HG02678 (cell line): ENCODE data around the gene MALL.
"Not testable (repeated sequence)": the region's sequence is repeated elsewhere in the genome, so short reads cannot be mapped to it uniquely, and the experiment has no call there.

Source experiments
- ATAC-seq: cut with Tn5 transposase; IDR thresholded peaks from one replicate; pipeline ENCODE4 v1.9.1; 2021; ENCODE audit warnings: mild to moderate bottlenecking, moderate library complexity; ENCODE audit not compliant: unreplicated experiment

The MALL gene

DNA sequence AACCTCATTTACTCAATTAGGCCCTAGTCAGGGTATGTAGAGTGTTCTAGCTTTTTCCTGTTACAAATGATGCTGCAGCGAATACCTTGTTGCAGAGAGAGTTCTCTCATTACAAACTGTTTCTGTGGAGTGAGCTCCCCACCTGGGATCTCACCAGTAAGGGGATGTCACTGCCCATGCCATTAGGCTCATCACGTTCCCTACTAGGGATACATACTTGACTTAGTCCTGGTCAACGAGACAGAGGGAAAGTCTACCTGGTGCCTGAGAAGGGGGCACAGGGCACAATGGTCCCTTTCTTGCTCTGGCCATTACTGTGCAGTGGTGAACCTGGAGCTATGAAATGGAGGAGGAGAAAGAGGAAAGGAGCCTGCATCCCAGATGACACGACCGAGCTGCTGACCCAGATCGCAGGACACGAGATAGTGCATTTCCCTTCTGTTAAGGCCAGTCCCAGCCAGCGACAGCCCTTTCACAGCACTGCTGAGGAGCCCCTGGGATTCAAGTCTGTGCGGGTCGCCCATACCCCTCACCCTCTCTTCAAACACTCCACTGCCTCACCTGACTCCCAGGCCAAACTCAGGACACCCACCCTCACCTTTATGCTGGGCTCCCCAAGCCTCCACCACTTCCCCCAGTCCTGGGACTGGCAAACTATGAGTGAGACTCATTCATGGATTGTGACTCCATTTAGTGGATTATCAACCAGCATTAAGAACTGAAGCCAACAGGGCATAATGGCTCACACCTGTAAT lies 16.0 kb downstream of the MALL start:
- ATAC-seq, result no peak

DNA sequence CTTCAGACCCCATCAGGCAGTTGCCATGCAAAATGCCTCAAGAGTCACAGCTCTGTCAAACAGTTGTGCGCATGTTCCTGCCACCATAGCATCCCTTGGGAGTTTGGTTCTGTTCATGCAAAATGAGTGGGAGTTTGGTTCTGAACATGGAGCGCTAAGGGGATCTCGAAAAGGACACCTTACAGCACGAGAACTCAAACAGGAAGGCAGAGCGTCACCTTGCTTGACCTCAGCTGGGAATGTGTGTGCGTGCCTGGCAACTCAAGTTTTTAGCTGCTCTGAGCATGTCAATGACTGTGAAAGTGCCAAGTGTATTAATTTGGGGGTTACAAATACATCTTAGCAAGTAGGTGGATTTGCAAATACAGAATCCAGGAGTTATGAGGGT lies 16.6 kb downstream of the MALL start:
- no peak for ATAC-seq

DNA sequence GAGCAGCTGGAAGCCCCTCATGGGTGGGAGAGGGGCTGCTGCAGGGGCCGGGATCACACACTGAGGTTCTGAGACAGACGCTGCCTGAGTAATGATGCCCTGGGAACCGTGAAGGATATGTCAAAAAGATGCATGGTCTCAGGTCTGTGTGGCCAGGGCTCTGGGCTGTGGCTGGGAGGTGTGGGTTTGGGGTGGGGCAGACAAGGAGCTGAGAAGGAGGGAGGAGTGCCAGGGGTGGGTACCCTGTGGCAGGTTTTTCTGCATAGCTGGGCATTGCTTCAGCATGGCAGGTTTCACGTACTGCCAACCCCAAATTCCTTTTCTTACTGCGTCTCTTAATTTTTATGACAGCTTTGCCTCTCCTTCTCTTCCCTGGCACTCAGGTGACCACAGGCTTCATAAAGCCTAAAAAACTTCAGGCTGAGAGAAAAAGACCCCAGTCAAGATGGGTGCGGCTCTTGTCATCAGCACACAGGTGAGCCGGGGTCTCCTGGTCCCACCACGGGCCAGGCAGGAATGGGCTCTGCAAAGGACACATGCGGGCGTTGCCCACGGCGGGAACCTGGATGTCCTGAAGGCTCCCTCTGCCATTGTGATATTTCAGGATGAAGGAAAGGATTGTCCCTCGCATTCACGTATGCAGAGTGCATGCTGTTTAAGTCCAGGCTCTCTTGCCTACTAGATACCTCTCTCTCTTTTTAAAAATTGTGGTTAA lies 18.0 kb downstream of the MALL start:
- no peak for ATAC-seq

DNA sequence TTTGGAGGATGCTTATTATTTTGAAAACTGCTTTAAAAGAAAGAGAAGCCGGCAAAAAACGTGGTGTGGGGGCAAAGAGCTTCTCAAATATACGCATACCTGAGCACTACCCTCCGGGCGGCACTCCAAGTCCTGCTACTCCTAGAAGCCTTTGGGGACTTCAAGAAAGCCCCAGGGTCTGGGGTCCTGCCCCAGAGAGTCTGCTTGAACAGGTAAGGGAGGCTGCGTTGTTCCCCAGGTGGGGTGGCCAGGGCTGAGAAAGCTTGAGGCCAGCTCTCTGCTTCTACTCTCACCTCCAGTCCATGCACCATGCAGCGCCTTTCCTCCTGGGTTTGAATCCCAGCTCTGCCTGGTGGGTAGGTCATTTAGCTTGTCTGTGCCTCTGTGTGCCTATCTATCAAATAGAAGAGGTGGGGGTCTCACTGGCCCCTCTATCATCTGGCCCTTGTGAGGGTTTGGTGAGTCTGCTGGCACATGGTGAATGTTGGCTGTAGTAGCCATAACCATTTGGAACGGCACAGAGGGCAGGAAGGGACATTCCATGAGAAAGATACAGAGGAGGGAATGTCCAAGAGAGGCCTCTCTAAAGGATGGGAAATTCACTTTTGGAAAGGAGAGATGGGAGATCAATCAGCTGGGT lies 19.5 kb downstream of the MALL start:
- no peak for ATAC-seq

DNA sequence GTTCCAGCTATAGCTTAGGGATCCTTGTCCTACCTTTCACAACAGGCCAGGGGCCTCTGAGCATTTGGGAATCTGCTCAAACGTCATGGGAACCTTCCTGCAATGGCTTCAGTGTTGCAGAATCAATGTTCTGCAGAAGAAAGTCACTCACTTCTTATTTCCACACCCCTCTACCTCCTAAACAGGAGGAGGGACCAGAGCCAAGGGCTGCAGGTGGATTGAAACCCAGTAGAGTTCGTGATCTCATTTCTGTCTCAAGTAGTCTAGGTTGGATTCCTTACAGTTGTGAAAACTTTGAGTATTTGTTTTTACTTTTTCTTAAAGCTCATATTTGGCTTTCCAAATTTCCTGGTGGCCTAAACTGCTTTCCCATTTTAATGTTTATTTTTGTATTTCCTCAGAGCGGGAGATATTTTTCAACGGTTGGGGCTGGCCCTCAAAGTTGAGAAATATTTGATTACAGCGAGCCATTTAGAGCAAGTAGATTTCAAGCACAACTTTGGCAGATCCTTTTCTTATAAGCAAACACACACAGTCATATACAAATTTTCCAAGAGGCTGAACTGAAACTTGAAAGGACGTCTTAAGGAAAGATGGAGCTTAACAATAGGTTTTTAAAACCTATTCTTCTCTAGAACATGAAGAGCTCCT lies 20.6 kb downstream of the MALL start:
- not testable (repeated sequence) for ATAC-seq

DNA sequence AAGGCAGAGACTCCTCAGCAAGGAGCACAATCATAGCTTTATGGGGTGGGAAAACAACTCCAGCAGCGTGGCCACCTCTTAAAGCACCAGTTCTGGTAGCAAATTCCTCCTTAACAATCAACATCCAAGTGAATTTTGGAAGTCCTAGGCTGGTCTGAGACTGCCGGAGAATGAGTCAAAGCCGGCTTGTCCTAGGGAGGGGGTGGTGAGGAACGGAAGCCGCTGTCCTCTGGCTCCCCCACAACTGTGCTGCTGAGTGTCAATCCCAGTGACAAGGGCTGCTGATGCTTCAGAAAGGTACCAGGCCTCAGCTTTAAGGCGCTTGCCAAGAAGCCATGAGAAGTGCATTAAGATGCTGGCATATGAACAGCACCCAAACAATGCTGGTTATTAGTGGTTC lies 21.7 kb downstream of the MALL start:
- ATAC-seq, result not testable (repeated sequence)

DNA sequence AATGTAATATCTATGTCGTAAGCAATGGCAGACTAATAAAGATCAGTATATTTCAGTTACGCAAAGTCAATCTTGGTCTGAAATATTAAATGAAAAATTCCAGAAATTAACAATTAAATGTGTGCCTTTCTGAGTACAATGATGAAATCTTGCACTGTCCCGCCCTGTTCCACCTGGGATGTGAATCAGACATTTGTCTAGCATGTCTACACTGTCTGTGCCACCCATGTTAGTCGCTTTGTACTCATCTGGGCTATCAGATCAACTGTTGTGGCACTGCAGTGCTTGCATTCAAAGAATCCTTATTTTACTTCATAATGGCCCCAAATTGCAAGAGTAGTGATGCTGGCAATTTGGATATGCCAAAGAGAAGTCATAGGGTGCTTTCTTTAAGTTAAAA lies 25.5 kb downstream of the MALL start:
- not testable (repeated sequence) for ATAC-seq

DNA sequence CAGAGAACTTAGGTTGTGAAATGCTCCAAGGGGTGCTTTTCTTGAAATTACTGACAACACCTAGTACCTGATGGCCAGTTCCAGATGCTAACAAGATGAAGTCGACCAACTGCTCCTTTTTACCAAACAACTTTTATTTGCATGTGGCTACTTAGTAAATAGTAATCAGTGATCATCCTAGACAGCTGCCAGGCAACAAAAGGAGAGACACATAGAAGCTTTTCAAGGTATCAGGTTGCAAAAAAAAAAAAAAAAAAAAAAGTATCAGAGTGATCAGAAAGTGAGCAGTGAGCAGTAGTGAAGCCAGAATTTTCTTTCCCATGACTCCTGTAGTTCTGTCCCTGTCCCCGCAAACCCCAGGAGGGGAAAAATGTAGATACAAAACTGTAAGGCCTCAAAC lies 31.9 kb downstream of the MALL start:
- not testable (repeated sequence) for ATAC-seq

DNA sequence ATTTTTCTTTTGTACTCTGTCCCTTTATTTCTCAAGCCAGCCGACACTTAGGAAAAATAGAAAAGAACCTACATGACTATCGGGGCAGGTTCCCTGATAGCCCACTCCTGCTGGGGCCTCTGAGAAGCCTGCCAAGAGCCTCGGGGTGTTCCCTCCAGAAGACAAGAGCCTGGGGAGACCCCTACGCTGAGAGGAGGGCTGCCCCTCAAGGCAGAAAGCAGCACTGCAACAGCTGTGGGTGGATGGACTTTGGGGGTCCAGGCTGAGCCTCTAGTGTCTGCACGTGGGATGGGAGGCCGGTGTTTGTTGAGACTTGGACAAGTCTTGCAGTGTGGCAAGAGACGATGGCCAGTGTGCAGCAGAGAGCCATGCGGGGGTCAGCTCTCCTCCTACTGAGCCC lies 32.5 kb downstream of the MALL start:
- ATAC-seq, result not testable (repeated sequence)

DNA sequence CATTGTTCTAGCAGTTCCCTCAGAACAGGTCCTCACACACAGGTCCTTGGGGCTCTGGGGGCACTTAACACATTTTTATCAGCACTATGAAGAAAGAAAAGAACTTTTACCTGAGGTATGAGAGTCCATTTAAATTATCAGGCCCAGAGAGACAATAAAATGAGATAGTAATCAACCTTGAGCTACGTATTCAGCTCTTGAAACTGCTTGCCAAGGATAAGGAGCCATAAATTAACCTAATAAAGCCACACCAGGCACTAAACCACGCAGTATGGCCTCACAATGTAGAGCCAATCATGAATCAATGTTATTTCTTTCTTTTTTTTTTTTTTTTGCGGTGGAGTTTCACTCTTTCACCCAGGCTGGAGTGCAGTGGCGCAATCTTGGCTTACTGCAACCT lies 37.5 kb downstream of the MALL start:
- not testable (repeated sequence) for ATAC-seq

DNA sequence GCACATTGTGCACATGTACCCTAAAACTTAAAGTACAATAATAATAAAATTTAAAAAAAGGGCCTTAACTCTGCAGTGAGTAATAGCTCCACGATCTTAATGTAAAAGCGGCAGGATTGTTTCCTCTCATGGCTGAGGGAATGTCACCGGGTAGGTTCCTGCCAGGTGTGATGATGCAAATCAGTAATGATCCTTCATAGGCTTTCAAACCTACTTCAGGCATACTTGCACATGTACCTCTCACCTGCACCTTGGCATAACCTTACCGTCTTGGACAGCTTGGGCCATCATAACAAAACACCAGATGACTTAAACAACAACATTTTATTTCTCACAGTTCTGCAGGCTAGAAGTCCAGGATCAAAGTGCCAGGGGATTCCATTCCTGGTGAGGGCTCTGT lies 39.7 kb downstream of the MALL start:
- ATAC-seq, result not testable (repeated sequence)

DNA sequence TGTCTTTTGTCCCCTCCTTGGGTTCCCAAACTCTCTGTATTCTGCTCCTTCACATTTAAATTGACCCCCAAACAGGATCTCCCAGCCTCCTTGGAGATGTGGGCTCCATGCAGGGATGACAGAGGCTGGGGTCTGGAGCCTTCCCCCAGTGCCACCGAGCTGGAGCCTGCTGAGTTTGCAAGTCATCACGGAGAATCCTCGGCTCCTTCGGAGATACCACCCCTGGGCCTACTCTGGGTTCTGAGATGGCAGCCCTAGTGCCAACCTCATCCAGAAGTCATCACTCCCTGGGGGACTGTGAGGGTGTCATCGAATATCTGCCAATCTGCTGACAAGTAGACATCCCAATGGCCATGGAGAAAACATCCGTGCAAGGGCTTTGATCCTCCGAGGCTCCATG lies 45.8 kb downstream of the MALL start:
- not testable (repeated sequence) for ATAC-seq

DNA sequence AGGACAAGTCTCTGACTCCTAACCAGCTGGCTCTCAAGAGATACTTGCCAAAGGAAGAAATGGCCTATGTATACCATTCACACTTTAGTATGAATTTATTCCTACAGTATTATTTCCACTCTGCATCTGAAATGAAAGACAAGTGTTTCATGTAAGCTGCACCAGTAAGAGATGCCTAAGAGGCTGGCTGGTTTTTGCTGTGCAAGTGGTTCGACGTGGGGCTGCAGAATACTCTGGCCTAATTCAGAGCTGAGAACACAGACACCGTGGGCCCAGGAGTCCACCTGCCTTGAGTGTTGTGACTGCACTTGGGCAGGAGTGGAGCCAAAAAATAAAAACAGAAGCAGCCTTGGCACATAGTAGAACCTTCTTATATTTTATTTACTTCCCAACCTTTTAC lies 47.5 kb downstream of the MALL start:
- not testable (repeated sequence) for ATAC-seq

DNA sequence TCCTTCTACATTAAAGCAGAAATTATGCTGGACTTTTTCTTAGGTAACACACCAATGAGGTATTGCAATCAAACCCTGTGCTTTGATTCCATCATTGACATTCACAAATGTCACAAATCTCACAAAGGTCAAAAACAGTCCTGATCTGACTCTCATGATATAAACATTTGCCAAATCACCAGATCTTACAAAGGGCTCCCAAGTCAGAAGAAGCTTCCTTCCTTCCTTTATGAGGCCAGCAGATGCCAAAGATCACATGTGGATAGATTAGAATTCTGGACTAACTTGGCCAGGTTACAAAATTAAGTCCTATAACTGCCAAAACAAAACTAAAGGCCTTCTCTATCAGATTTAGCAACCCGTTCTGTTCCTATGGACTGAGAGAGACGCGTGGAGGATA lies 53.3 kb downstream of the MALL start:
- ATAC-seq, result not testable (repeated sequence)

DNA sequence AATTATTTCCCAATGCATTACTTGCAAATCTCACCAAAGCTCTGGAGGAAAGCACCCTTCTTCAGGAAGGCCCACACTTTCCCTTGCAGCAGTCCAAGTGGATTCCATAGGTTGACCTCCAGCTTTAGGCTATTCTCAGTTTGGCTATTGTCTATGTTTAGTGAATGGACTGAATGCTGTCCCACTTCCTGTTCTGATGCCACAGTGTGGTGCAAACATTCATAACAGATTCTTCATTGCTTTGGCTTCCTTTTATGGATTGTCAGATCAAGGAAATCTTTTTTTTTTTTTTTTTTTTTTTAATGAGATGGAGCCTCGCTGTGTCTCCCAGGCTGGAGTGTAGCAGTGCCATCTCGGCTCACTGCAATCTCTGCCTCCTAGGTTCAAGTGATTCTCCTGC lies 55.1 kb downstream of the MALL start:
- ATAC-seq, result not testable (repeated sequence)

DNA sequence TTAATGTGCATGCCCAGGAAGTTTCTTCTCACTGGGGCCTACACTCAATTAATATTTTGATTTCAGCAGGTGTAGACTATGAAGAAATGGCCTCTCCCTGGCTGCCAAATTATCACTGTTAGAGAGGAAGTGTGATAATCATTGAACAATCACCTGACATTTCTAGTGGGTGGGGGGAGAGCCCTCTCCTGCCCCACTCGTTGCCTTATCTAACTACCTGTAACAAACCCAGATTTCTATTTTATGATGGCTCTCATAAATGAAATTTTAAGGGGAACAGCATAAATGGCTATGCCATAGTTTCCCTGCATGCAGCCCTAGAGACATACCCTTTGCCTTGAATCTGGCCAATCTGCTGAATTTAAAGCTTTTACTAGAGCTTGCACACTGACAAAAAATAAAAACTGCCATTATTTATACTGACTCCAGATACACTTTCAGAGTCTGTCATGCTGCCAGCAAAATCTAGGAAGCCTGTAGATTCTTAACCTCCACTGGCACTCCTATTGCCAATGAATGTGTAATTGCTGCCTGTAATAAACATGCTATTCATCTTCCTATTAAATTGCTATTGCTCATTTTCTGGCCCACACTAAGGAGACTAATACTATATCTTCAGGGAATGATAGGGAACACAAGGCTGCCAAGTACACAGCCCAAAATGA lies 55.8 kb downstream of the MALL start:
- not testable (repeated sequence) for ATAC-seq

DNA sequence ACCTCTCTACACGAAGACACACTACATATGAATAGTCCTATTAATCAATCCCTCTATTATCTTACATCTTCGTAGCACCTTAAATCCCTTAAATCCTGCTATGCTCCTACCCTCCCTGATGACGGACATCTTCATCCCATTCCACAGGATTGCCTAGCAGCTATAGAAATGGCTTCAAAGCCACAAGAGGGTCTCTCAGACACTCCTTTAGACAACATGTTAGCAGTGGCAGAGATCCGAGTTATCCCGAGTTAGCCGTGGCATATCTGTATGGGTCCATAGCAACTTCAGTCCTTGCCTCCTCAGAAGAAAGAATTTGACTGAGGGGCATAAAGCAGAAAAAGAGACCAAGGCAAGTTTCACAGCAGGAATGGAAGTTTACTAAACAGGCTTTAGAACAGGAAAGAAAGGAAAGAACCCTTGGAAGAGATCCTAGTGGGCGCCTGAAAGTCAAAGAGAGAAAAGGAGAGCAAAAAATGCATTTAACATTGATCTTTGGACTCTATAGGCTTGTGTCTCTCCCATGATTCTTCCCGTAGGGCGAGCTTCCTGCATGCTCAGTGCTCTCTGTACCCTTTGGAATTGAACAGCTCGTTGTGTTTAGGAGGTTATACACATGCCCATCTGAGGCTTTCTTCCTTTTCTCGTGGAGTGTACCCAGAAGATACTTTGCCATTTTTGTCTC lies 56.5 kb downstream of the MALL start:
- ATAC-seq, result not testable (repeated sequence)

DNA sequence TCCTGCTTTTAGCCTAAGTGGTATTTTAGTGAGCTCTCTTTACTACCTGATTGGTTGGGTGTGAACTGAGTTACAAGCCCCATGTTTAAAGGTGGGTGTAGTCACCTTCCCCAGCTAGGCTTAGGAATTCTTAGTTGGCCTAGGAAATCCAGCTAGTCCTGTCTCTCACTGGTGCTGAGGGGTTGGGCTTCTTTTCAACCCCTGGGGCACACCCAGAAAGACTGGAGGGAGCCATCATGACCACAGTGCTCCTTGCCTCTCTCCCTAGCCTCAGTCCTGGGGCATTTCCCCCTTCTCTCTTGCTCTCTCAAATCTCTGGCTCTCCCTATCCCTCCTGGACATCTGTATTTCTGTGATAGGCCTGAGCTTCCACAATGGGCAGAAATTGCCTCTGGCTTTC lies 57.6 kb downstream of the MALL start:
- ATAC-seq, result not testable (repeated sequence)

DNA sequence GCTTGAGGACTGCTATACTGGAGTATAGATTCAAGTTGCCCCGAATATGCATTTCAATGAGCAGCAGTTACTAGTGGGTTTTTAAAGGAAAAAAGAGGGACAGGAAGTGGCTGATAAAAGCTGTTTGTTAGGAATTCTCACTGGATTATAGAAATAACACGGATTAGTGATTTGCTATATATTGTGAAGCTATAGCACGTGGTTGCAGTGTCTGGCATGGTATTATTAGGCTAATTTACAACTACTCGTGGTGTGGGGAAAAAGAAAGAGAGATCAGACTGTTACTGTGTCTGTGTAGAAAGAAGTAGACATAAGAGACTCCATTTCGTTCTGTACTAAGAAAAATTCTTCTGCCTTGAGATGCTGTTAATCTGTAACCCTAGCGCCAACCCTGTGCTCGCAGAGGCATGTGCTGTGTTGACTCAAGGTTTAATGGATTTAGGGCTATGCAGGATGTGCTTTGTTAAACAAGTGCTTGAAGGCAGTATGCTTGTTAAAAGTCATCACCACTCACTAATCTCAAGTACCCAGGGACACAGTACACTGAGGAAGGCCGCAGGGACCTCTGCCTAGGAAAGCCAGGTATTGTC lies 59.7 kb downstream of the MALL start:
- not testable (repeated sequence) for ATAC-seq
